ENCODE results near the gene IL36A.

Gene IL36A

GRCh38 chr2:113021312-113021711 lies 16.1 kb downstream of the IL36A start:
- TF ChIP-seq CTCF (IDR thresholded peaks at IDR 0.05): no peak

GRCh38 chr2:113024764-113025163 lies 19.5 kb downstream of the IL36A start:
- TF ChIP-seq CTCF (IDR thresholded peaks at IDR 0.05): no peak

DNA sequence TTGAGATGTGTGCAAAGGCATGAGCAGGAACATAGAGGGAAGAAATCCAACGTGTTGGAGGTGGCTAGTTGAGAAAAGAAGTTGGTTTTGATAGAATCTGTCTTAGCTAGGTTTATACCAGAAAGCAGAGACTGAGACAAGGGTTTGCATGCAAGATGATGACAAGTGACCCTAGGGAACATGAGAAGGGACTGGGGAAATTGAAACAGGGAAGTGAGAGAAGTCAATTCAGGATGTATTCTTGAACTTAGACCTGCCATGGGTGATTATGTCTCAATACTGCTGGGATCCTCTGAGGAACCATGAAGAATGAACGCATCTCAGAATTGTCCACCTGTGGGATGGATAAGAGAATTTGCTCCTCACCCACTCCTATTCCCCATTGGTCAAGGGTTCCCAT lies 20.5 kb downstream of the IL36A start:
- no peak for TF ChIP-seq CTCF (IDR thresholded peaks at IDR 0.05)

DNA sequence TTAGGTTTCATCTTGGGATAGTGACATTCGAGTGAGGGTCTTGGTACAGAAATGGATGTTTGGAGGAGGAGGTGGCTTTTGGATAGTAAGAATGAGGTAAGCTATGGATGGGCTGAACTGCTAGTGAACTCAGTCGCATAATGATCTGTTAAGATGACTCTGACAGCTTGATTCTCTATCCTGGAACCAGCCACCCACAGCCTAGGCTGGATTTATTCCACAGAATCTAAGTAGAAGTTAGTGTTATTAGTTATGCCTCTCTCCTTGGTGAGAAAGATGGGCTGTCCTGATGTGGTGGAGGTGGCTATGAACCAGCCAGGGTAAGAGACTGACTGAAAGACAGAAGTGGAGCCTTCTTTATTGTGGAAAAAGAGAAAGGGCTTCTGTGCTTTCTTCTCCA lies 22.4 kb downstream of the IL36A start:
- TF ChIP-seq CTCF (IDR thresholded peaks at IDR 0.05): no peak

DNA sequence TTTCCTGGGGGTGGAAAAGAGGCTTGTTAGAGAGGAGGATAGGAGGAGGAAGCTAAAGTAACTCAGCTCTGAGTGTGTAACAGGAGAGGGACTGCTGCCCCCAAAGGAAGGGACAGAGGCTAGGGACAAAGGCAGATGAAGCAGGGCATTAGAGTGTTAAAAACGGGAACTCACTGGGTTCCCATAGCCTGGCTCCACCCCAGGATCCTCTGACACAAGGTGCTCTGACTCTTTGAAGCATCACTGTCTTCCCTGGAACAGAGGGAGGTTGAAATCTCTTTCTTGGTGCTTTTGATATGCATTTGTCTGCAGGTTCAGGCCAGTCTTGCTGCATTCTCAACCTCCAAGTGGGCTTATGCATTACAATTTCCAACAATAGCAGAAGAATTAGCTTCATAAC lies 22.9 kb downstream of the IL36A start:
- no peak for TF ChIP-seq CTCF (IDR thresholded peaks at IDR 0.05)

DNA sequence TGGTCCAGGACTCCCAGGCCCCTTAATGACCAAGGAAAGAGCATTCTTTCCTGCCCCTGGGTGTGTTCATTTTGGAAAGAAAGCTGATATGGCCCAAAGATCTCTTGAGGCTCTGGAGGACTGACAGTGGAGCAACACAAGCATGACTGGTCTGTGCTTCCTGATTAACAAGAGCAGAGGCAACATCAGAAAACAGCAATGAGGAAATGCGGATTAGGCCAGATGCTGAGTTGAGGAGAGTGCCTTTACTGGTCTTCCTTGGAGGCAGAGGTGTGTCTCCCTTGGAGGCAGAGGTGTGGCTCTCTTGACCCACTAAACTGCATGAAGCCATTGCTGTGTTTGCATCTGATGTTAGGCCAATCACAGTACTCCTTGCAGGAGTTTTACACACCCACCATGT lies 27.5 kb downstream of the IL36A start:
- no peak for TF ChIP-seq CTCF (IDR thresholded peaks at IDR 0.05)

DNA sequence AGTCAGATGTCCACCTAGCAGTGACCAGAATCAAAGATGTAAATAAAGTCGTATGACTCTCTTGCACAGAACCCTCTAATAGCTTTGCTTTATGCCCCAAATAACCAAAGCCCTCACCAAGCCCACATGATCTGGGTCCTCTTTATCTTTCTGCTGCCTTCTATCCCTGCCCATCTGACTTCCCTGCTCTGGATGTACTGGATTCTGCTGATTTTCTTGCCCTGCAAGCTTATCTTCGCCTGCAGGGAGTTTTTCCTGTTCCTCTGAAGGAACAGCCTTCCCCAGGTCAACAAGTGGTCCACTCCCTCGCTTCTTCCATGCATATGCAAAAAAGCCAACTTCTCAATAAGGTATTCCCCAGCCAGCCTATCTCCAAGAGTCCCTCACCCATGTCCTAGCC lies 28.8 kb downstream of the IL36A start:
- TF ChIP-seq CTCF (IDR thresholded peaks at IDR 0.05): no peak

- no peak for TF ChIP-seq CTCF (IDR thresholded peaks at IDR 0.05)
Observed at GRCh38 chr2:113036763-113037162, 31.5 kb downstream of the IL36A start.
